GM23338 (cell line): Measurements from ENCODE around the gene TENM3. TPM values are rescaled to one million over a fixed set of nuclear protein-coding genes. Genes with fewer than 3 reads are reported as not detected.

Source experiments
- ATAC-seq: fragments of 200-7000 bp; cut with Tn5 transposase; 3 replicates; pipeline ENCODE4 v1.9.1; 2020
- DNase-seq: peaks from one replicate; pipeline ENCODE4 v3.0.0-alpha.2; 2015; ENCODE audit warnings: low spot score
- H2AFZ ChIP-seq: fragments of 200-600 bp; sonication (generic); 2 replicates; pipeline ENCODE4 v1.8.0; 2016; ENCODE audit warnings: antibody characterized with exemption, mild to moderate bottlenecking, moderate library complexity
- H3F3A ChIP-seq: fragments of 200-600 bp; sonication (generic); replicated peaks from 2 replicates; pipeline ENCODE4 v1.8.0; 2017; ENCODE audit warnings: antibody characterized with exemption, mixed run types, low read depth
- H3K27ac ChIP-seq: fragments of 200-600 bp; sonication (generic); 2 replicates; pipeline ENCODE4 v1.6.1; 2016; ENCODE audit warnings: low read depth
- H3K27me3 ChIP-seq: fragments of 200-600 bp; sonication (generic); 2 replicates; pipeline ENCODE4 v1.8.0; 2016; ENCODE audit warnings: mild to moderate bottlenecking, mixed run types, moderate library complexity; ENCODE audit not compliant: insufficient read depth
- H3K36me3 ChIP-seq: fragments of 200-600 bp; sonication (generic); 2 replicates; pipeline ENCODE4 v1.8.0; 2016; ENCODE audit warnings: mild to moderate bottlenecking; ENCODE audit not compliant: insufficient read depth
- H3K4me1 ChIP-seq: fragments of 200-600 bp; sonication (generic); 2 replicates; pipeline ENCODE4 v1.8.0; 2016; ENCODE audit warnings: mild to moderate bottlenecking, moderate library complexity; ENCODE audit not compliant: insufficient read depth
- H3K4me2 ChIP-seq: fragments of 200-600 bp; sonication (generic); 2 replicates; pipeline ENCODE4 v1.7.1; 2017; ENCODE audit warnings: mixed run types
- H3K4me3 ChIP-seq: fragments of 200-600 bp; sonication (generic); 2 replicates; pipeline ENCODE4 v1.6.1; 2016; ENCODE audit warnings: mixed run types
- H3K79me2 ChIP-seq: fragments of 200-600 bp; sonication (generic); replicated peaks from 2 replicates; pipeline ENCODE4 v1.8.0; 2017; ENCODE audit warnings: mild to moderate bottlenecking; ENCODE audit not compliant: insufficient read depth
- H3K9me2 ChIP-seq: fragments of 200-600 bp; sonication (generic); 2 replicates; pipeline ENCODE4 v1.8.0; 2017; ENCODE audit not compliant: insufficient read depth
- H4K20me1 ChIP-seq: fragments of 200-600 bp; sonication (generic); replicated peaks from 2 replicates; pipeline ENCODE4 v1.8.0; 2017; ENCODE audit warnings: mild to moderate bottlenecking; ENCODE audit not compliant: insufficient read depth
- H3K27ac Mint-ChIP-seq: 2 replicates; pipeline ENCODE4 v1.8.0; 2020; ENCODE audit warnings: inconsistent platforms, mild to moderate bottlenecking, moderate library complexity, mixed read lengths
- H3K27me3 Mint-ChIP-seq: 3 replicates; pipeline ENCODE4 v1.8.0; 2022; ENCODE audit warnings: low read depth, mild to moderate bottlenecking, moderate library complexity, mixed read lengths, inconsistent platforms; ENCODE audit not compliant: insufficient read depth, poor library complexity
- H3K36me3 Mint-ChIP-seq: 3 replicates; pipeline ENCODE4 v1.8.0; 2021; ENCODE audit warnings: low read depth, mild to moderate bottlenecking, inconsistent platforms, moderate library complexity, mixed read lengths
- H3K4me1 Mint-ChIP-seq: 3 replicates; pipeline ENCODE4 v1.8.0; 2020; ENCODE audit warnings: mild to moderate bottlenecking, inconsistent platforms, mixed read lengths
- H3K4me3 Mint-ChIP-seq: 3 replicates; pipeline ENCODE4 v1.8.0; 2021; ENCODE audit warnings: moderate library complexity, mild to moderate bottlenecking, inconsistent platforms, mixed read lengths
- H3K9me3 Mint-ChIP-seq: 3 replicates; pipeline ENCODE4 v1.8.0; 2020; ENCODE audit warnings: moderate library complexity, mild to moderate bottlenecking, inconsistent platforms, mixed read lengths
- CREB1 ChIP-seq: fragments of 250-450 bp; sonication (Bioruptor Pico); IDR thresholded peaks from 2 replicates; pipeline ENCODE4 v1.5.0; 2020; ENCODE audit warnings: low read depth, mild to moderate bottlenecking, moderate library complexity
- EZH2 ChIP-seq: fragments of 200-600 bp; sonication (generic); IDR thresholded peaks from one replicate; pipeline ENCODE4 v1.8.0; 2017; ENCODE audit warnings: antibody characterized with exemption, mild to moderate bottlenecking, low read depth; ENCODE audit not compliant: unreplicated experiment
- EZH2phosphoT487 ChIP-seq: fragments of 200-600 bp; sonication (generic); IDR thresholded peaks from one replicate; pipeline ENCODE4 v1.8.1; 2018; ENCODE audit warnings: antibody characterized with exemption; ENCODE audit not compliant: unreplicated experiment
- JUNB ChIP-seq: IDR thresholded peaks from one replicate; pipeline ENCODE4 v1.6.1; 2016; ENCODE audit warnings: antibody characterized with exemption; ENCODE audit not compliant: unreplicated experiment
- NANOG ChIP-seq: IDR thresholded peaks from 2 replicates; pipeline ENCODE4 v1.6.1; 2016; ENCODE audit warnings: antibody characterized with exemption, borderline replicate concordance
- POLR2AphosphoS5 ChIP-seq: IDR thresholded peaks from 2 replicates; pipeline ENCODE4 v1.6.1; 2016; ENCODE audit warnings: antibody characterized with exemption, low read depth
- STAT1 ChIP-seq: IDR thresholded peaks from one replicate; pipeline ENCODE4 v1.6.1; 2016; ENCODE audit warnings: antibody characterized with exemption; ENCODE audit not compliant: unreplicated experiment
- ZNF114 ChIP-seq: fragments of 250-450 bp; sonication (Bioruptor Pico); IDR thresholded peaks from 2 replicates; pipeline ENCODE4 v1.5.0; 2020; ENCODE audit warnings: mild to moderate bottlenecking, moderate library complexity
- ZNF331 ChIP-seq: fragments of 250-450 bp; sonication (Bioruptor Pico); IDR thresholded peaks from 2 replicates; pipeline ENCODE4 v1.5.0; 2020; ENCODE audit warnings: low read depth, mild to moderate bottlenecking, moderate library complexity
- polyA plus RNA-seq: library from polyadenylated mRNA; unstranded; fragments of >200 nt; fragmentation: Nextera tagmentation; extraction: Ambion mirVana; gene quantifications from 2 replicates; pipeline ENCODE4 v1.2.1, GENCODE V29; 2016
- total RNA-seq: library from RNA; depleted of rRNA; stranded (reverse); fragments of >200 nt; shearing (Covaris generic); gene quantifications from 2 replicates; pipeline ENCODE4 v1.2.3, GENCODE V29; 2014
- TF ChIP-seq, protein P1 (sequence below): fragments of 250-450 bp; sonication (Bioruptor Pico); IDR thresholded peaks from 2 replicates; pipeline ENCODE4 v1.5.0; 2020; ENCODE audit warnings: mild to moderate bottlenecking, moderate library complexity
- TF ChIP-seq, protein P2 (sequence below): IDR thresholded peaks from one replicate; pipeline ENCODE4 v1.6.1; 2018; ENCODE audit warnings: antibody characterized with exemption; ENCODE audit not compliant: unreplicated experiment

TENM3 gene
- total and polyA plus RNA-seq, 2 experiments from 2014 or later: 22.2 to 128 TPM

GRCh38 chr4:182619660-182620059, 376.5 kb downstream of the TENM3 start:
- Histone ChIP-seq H3K4me3 (no peak overlapping the region), H3K27me3 (no peaks in the 10 kb centered on the region), H3K27ac (peak overlapping the region; percentile 15; the same call in 1 of the 2 replicates), H3K79me2 (no peaks in the 10 kb centered on the region), H2AFZ (no peak overlapping the region), H3K4me2 (no peak overlapping the region), H3K4me1 (0 out of 2 replicates have a peak, but pooled peaks cover 6% of the 10 kb centered on the region), H4K20me1 (no peaks in the 10 kb centered on the region; the same call in 1 of the 2 replicates), H3F3A (no peaks in the 10 kb centered on the region), H3K9me2 (no peaks in the 10 kb centered on the region), H3K36me3 (no peaks in the 10 kb centered on the region)
- Mint-ChIP-seq H3K4me3 (no peak overlapping the region), H3K9me3 (peaks cover 3% of the 10 kb centered on the region; the same call in 1 of the 3 replicates), H3K27me3 (peaks cover 1% of the 10 kb centered on the region), H3K27ac (peak overlapping the region; percentile 63), H3K36me3 (peaks cover 2% of the 10 kb centered on the region; the same call in 1 of the 3 replicates), H3K4me1 (peaks cover 17% of the 10 kb centered on the region)
- DNase-seq (no peak), ATAC-seq (no peak)
- no peak for TF ChIP-seq STAT1
- TF ChIP-seq NANOG: no peak
- TF ChIP-seq EZH2phosphoT487: no peak
- TF ChIP-seq ZNF331 (CRISPR knock-in tag): no peak
- TF ChIP-seq, protein P1, sequence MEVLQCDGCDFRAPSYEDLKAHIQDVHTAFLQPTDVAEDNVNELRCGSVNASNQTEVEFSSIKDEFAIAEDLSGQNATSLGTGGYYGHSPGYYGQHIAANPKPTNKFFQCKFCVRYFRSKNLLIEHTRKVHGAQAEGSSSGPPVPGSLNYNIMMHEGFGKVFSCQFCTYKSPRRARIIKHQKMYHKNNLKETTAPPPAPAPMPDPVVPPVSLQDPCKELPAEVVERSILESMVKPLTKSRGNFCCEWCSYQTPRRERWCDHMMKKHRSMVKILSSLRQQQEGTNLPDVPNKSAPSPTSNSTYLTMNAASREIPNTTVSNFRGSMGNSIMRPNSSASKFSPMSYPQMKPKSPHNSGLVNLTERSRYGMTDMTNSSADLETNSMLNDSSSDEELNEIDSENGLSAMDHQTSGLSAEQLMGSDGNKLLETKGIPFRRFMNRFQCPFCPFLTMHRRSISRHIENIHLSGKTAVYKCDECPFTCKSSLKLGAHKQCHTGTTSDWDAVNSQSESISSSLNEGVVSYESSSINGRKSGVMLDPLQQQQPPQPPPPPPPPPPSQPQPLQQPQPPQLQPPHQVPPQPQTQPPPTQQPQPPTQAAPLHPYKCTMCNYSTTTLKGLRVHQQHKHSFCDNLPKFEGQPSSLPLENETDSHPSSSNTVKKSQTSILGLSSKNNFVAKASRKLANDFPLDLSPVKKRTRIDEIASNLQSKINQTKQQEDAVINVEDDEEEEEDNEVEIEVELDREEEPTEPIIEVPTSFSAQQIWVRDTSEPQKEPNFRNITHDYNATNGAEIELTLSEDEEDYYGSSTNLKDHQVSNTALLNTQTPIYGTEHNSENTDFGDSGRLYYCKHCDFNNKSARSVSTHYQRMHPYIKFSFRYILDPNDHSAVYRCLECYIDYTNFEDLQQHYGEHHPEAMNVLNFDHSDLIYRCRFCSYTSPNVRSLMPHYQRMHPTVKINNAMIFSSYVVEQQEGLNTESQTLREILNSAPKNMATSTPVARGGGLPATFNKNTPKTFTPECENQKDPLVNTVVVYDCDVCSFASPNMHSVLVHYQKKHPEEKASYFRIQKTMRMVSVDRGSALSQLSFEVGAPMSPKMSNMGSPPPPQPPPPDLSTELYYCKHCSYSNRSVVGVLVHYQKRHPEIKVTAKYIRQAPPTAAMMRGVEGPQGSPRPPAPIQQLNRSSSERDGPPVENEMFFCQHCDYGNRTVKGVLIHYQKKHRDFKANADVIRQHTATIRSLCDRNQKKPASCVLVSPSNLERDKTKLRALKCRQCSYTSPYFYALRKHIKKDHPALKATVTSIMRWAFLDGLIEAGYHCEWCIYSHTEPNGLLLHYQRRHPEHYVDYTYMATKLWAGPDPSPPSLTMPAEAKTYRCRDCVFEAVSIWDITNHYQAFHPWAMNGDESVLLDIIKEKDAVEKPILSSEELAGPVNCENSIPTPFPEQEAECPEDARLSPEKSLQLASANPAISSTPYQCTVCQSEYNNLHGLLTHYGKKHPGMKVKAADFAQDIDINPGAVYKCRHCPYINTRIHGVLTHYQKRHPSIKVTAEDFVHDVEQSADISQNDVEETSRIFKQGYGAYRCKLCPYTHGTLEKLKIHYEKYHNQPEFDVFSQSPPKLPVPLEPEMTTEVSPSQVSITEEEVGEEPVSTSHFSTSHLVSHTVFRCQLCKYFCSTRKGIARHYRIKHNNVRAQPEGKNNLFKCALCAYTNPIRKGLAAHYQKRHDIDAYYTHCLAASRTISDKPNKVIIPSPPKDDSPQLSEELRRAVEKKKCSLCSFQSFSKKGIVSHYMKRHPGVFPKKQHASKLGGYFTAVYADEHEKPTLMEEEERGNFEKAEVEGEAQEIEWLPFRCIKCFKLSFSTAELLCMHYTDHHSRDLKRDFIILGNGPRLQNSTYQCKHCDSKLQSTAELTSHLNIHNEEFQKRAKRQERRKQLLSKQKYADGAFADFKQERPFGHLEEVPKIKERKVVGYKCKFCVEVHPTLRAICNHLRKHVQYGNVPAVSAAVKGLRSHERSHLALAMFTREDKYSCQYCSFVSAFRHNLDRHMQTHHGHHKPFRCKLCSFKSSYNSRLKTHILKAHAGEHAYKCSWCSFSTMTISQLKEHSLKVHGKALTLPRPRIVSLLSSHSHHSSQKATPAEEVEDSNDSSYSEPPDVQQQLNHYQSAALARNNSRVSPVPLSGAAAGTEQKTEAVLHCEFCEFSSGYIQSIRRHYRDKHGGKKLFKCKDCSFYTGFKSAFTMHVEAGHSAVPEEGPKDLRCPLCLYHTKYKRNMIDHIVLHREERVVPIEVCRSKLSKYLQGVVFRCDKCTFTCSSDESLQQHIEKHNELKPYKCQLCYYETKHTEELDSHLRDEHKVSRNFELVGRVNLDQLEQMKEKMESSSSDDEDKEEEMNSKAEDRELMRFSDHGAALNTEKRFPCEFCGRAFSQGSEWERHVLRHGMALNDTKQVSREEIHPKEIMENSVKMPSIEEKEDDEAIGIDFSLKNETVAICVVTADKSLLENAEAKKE (CRISPR knock-in tag): no peak
- no peak for TF ChIP-seq ZNF114
- TF ChIP-seq, protein P2, sequence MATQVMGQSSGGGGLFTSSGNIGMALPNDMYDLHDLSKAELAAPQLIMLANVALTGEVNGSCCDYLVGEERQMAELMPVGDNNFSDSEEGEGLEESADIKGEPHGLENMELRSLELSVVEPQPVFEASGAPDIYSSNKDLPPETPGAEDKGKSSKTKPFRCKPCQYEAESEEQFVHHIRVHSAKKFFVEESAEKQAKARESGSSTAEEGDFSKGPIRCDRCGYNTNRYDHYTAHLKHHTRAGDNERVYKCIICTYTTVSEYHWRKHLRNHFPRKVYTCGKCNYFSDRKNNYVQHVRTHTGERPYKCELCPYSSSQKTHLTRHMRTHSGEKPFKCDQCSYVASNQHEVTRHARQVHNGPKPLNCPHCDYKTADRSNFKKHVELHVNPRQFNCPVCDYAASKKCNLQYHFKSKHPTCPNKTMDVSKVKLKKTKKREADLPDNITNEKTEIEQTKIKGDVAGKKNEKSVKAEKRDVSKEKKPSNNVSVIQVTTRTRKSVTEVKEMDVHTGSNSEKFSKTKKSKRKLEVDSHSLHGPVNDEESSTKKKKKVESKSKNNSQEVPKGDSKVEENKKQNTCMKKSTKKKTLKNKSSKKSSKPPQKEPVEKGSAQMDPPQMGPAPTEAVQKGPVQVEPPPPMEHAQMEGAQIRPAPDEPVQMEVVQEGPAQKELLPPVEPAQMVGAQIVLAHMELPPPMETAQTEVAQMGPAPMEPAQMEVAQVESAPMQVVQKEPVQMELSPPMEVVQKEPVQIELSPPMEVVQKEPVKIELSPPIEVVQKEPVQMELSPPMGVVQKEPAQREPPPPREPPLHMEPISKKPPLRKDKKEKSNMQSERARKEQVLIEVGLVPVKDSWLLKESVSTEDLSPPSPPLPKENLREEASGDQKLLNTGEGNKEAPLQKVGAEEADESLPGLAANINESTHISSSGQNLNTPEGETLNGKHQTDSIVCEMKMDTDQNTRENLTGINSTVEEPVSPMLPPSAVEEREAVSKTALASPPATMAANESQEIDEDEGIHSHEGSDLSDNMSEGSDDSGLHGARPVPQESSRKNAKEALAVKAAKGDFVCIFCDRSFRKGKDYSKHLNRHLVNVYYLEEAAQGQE: no peak
- TF ChIP-seq POLR2AphosphoS5: no peak
- no peak for TF ChIP-seq EZH2
- no peak for TF ChIP-seq JUNB
- no peak for TF ChIP-seq CREB1 (CRISPR knock-in tag)
